ENCODE results near the gene MARK3.

The MARK3 gene

DNA sequence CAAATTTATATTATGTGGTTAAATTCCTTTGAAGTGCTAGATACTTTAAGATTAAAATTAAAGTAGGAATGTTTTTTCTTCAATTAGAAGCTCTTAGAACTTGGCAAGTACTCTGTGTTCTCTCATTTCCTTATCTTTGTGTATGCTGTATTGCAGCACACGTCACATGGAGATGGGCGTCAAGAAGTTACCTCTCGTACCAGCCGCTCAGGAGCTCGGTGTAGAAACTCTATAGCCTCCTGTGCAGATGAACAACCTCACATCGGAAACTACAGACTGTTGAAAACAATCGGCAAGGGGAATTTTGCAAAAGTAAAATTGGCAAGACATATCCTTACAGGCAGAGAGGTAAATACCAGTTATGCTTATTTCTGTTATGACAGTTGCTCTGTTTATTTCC lies 19.7 kb downstream of the MARK3 start:
- no peak for DNase-seq (ENCODE audit: low read depth in 1 of 2, low spot score in 1 of 2)
- no peaks in the 10 kb centered on the region for H3K27me3 ChIP-seq (ENCODE audit: insufficient read depth, poor library complexity, severe bottlenecking)
- TF ChIP-seq, protein P1, sequence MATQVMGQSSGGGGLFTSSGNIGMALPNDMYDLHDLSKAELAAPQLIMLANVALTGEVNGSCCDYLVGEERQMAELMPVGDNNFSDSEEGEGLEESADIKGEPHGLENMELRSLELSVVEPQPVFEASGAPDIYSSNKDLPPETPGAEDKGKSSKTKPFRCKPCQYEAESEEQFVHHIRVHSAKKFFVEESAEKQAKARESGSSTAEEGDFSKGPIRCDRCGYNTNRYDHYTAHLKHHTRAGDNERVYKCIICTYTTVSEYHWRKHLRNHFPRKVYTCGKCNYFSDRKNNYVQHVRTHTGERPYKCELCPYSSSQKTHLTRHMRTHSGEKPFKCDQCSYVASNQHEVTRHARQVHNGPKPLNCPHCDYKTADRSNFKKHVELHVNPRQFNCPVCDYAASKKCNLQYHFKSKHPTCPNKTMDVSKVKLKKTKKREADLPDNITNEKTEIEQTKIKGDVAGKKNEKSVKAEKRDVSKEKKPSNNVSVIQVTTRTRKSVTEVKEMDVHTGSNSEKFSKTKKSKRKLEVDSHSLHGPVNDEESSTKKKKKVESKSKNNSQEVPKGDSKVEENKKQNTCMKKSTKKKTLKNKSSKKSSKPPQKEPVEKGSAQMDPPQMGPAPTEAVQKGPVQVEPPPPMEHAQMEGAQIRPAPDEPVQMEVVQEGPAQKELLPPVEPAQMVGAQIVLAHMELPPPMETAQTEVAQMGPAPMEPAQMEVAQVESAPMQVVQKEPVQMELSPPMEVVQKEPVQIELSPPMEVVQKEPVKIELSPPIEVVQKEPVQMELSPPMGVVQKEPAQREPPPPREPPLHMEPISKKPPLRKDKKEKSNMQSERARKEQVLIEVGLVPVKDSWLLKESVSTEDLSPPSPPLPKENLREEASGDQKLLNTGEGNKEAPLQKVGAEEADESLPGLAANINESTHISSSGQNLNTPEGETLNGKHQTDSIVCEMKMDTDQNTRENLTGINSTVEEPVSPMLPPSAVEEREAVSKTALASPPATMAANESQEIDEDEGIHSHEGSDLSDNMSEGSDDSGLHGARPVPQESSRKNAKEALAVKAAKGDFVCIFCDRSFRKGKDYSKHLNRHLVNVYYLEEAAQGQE (IDR thresholded peaks at IDR 0.05; ENCODE audit: insufficient replicate concordance, low read depth): no peak
- TF ChIP-seq GABPA (IDR thresholded peaks at IDR 0.05; ENCODE audit: low read depth) (no peak), SPI1 (IDR thresholded peaks at IDR 0.05; ENCODE audit: borderline replicate concordance, low read depth) (no peak), POLR2AphosphoS5 (IDR thresholded peaks at IDR 0.05; ENCODE audit: low read depth) (no peak)
- TF ChIP-seq, protein P2, sequence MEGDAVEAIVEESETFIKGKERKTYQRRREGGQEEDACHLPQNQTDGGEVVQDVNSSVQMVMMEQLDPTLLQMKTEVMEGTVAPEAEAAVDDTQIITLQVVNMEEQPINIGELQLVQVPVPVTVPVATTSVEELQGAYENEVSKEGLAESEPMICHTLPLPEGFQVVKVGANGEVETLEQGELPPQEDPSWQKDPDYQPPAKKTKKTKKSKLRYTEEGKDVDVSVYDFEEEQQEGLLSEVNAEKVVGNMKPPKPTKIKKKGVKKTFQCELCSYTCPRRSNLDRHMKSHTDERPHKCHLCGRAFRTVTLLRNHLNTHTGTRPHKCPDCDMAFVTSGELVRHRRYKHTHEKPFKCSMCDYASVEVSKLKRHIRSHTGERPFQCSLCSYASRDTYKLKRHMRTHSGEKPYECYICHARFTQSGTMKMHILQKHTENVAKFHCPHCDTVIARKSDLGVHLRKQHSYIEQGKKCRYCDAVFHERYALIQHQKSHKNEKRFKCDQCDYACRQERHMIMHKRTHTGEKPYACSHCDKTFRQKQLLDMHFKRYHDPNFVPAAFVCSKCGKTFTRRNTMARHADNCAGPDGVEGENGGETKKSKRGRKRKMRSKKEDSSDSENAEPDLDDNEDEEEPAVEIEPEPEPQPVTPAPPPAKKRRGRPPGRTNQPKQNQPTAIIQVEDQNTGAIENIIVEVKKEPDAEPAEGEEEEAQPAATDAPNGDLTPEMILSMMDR (IDR thresholded peaks at IDR 0.05; ENCODE audit: insufficient read depth, low read length): no peak
- H3K27ac ChIP-seq (replicated peaks): peak overlapping the region; percentile 52
- H3K4me3 ChIP-seq (replicated peaks; ENCODE audit: insufficient read depth, low read length): no peak overlapping the region

DNA sequence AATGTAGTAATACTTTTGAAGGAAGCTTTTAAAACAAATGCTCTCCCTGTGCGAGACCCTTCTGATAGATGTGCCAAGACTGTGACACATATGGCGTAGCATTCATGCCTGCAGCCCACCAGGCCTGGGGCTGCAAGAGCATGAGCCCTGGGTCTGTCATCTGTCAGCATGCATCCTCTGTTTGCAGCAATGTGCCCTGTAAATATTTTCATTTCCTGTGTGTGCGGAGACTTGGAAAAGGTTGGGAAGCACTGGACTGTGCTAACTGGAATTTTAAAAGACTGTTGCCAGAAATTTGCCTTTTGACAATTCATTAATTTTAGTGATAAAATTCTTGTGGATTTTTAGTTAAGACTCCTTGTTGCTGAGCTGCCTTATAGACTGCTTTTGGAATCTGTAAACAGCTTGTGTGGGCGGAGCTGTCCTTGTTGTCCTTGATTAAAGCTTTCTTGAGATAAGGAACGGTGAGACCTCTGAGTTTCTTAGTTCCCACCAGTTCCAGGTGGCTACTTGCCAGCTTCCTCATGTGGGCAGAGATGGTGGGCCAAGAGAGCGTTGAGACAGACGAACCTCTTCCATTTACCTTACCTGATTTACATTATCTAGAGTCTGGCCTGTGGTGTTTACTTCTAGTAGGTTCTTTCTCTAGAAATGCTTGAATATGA lies 23.4 kb downstream of the MARK3 start:
- Histone ChIP-seq H3K27ac (replicated peaks) (no peak overlapping the region), H3K4me3 (replicated peaks; ENCODE audit: insufficient read depth, low read length) (no peak overlapping the region), H3K27me3 (ENCODE audit: insufficient read depth, poor library complexity, severe bottlenecking) (no peaks in the 10 kb centered on the region)
- DNase-seq (ENCODE audit: low read depth in 1 of 2, low spot score in 1 of 2): no peak
- TF ChIP-seq, protein P1 (IDR thresholded peaks at IDR 0.05; ENCODE audit: insufficient replicate concordance, low read depth): no peak
- TF ChIP-seq GABPA (IDR thresholded peaks at IDR 0.05; ENCODE audit: low read depth) (no peak), POLR2AphosphoS5 (IDR thresholded peaks at IDR 0.05; ENCODE audit: low read depth) (no peak), SPI1 (IDR thresholded peaks at IDR 0.05; ENCODE audit: borderline replicate concordance, low read depth) (no peak)
- TF ChIP-seq, protein P2 (IDR thresholded peaks at IDR 0.05; ENCODE audit: insufficient read depth, low read length): no peak

DNA sequence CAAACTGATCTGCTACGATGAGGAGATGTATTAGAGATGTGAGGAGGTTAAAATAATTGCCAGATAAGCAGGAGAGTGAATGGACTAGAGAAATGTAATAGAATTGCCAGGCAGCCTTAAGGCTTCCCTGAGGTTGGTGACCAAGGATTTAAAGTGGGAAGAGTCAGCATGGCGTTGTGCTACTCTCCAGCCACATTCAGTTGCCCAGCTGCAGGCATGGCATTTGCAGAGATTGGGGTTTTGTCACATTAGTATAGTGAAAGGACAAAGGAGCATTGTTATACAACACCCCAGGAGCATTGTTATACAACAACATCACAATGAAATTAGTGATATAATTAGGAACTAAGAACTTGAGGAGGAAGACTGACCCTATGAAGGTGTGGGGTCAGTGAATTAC lies 31.7 kb downstream of the MARK3 start:
- Histone ChIP-seq H3K4me3 (replicated peaks; ENCODE audit: insufficient read depth, low read length) (no peak overlapping the region), H3K27me3 (ENCODE audit: insufficient read depth, poor library complexity, severe bottlenecking) (no peaks in the 10 kb centered on the region), H3K27ac (replicated peaks) (peak overlapping the region; percentile 79)
- TF ChIP-seq GABPA (IDR thresholded peaks at IDR 0.05; ENCODE audit: low read depth) (no peak), SPI1 (IDR thresholded peaks at IDR 0.05; ENCODE audit: borderline replicate concordance, low read depth) (no peak), POLR2AphosphoS5 (IDR thresholded peaks at IDR 0.05; ENCODE audit: low read depth) (no peak)
- TF ChIP-seq, protein P2 (IDR thresholded peaks at IDR 0.05; ENCODE audit: insufficient read depth, low read length): no peak
- TF ChIP-seq, protein P1 (IDR thresholded peaks at IDR 0.05; ENCODE audit: insufficient replicate concordance, low read depth): no peak
- no peak for DNase-seq (ENCODE audit: low read depth in 1 of 2, low spot score in 1 of 2)

Measured in HL-60 (cell line).